Neural progenitor cell (in vitro differentiated cells): Measurements from ENCODE around the gene NOS1AP.

Source experiments
- EZH2 ChIP-seq: fragments of 200-600 bp; sonication (generic); IDR thresholded peaks from 2 replicates; pipeline ENCODE4 v1.6.1; 2017; ENCODE audit warnings: antibody characterized with exemption, mild to moderate bottlenecking, moderate library complexity
- EZH2phosphoT487 ChIP-seq: fragments of 200-600 bp; sonication (generic); IDR thresholded peaks from 2 replicates; pipeline ENCODE4 v1.6.1; 2017; ENCODE audit warnings: antibody characterized with exemption
- TF ChIP-seq, protein P1 (sequence below): fragments of 200-600 bp; sonication (generic); IDR thresholded peaks from 2 replicates; pipeline ENCODE4 v1.5.1; 2017; ENCODE audit warnings: antibody characterized with exemption, mild to moderate bottlenecking

DNA sequence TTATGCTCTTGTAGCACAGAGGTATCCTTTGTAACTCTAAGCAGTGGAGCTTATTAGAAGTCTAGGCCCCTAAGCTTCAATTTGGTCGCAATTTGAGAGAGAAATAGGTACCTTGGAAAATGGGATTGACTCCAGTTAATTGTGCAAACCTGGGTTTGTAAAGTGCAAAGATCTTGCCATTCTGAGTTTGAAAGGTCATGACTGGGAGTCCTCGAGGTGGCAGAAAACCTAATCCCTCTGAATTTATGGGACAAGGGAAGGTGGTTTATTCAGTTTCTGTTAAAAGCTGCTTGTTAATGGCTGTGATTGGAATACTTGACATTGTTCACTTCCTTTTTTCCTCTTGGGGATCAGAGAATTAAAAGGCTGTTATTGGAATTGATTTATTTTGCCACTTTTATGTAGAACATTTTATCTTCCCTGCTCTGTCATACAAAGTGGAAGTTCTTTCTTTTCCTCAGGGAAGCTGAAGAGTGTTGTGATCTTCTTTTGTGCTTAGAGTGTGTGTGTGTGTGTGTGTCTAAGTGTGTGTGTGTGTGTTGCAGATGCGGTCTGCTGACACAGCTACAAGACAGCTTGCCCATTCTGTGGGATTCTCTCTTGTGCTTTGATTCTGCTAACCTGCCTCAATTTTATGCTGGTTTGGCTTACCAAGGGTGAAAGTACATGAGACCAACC lies 162.7 kb downstream of the NOS1AP start:
- TF ChIP-seq, protein P1, sequence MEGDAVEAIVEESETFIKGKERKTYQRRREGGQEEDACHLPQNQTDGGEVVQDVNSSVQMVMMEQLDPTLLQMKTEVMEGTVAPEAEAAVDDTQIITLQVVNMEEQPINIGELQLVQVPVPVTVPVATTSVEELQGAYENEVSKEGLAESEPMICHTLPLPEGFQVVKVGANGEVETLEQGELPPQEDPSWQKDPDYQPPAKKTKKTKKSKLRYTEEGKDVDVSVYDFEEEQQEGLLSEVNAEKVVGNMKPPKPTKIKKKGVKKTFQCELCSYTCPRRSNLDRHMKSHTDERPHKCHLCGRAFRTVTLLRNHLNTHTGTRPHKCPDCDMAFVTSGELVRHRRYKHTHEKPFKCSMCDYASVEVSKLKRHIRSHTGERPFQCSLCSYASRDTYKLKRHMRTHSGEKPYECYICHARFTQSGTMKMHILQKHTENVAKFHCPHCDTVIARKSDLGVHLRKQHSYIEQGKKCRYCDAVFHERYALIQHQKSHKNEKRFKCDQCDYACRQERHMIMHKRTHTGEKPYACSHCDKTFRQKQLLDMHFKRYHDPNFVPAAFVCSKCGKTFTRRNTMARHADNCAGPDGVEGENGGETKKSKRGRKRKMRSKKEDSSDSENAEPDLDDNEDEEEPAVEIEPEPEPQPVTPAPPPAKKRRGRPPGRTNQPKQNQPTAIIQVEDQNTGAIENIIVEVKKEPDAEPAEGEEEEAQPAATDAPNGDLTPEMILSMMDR = no peak
- no peak for TF ChIP-seq EZH2
- no peak for TF ChIP-seq EZH2phosphoT487
